ENCODE measurements around the gene MYBPH. TPM values are rescaled to one million over a fixed set of nuclear protein-coding genes. Genes with fewer than 3 reads are reported as not detected.

The MYBPH gene
- total and polyA plus RNA-seq, 2 donors (not counting 3 experiments of a cell fraction or from before 2014, with no cell fraction given), result not detected

GRCh38 chr1:203187689-203188264 lies 12.2 kb upstream of the MYBPH start:
- H3K9ac ChIP-seq (replicated peaks; ENCODE audit: extremely low read depth, insufficient read depth, low read length), result no peak overlapping the region
- H2AFZ ChIP-seq (ENCODE audit: low read depth, low read length), result no peak overlapping the region
- H3K9me3 ChIP-seq (replicated peaks; ENCODE audit: control insufficient read depth, insufficient read depth, low read length), result no peaks in the 10 kb centered on the region
- no peak overlapping the region for H3K4me2 ChIP-seq (ENCODE audit: insufficient read depth, low read length)
- H3K9me1 ChIP-seq (replicated peaks; ENCODE audit: control insufficient read depth, extremely low read depth, insufficient read depth, low read length), result no peaks in the 10 kb centered on the region
- H3K4me1 ChIP-seq (ENCODE audit: control insufficient read depth, extremely low read depth, insufficient read depth, low read length), result no peaks in the 10 kb centered on the region
- H3K79me2 ChIP-seq (ENCODE audit: control insufficient read depth, insufficient read depth, low read length), result no peaks in the 10 kb centered on the region
- H3K36me3 ChIP-seq (ENCODE audit: control insufficient read depth in 2 of 2, extremely low read depth in 1 of 2, insufficient read depth in 2 of 2, low read length in 2 of 2), result no peaks in the 10 kb centered on the region
- ChIA-PET POLR2A (no interaction called here), CTCF (interaction anchor here (0.8 to 1.3 kb wide), 3 partner anchors 19 to 70 kb away, joined by 3 to 5 read pairs (median 3); no protein-coding TSS in a partner anchor)
- peaks cover 15 to 17% of the 10 kb centered on the region in 2 experiments for H3K27me3 ChIP-seq (ENCODE audit: control insufficient read depth in 2 of 2, insufficient read depth in 2 of 2, low read length in 2 of 2)
- H3K4me3 ChIP-seq (replicated peaks in 1 of 3; ENCODE audit: insufficient read depth in 1 of 3, low read depth in 1 of 3, low read length in 3 of 3), result no peak overlapping the region
- intact Hi-C loops (cut with micrococcal nuclease) (no loop called here), dilution Hi-C loops (cut with MboI; ENCODE audit: extremely low pct_ligation_motif_present, low sequenced_read_pairs) (no loop called here)
- no peak for TF ChIP-seq POLR2A (IDR thresholded peaks at IDR 0.05; ENCODE audit: low read depth, low read length)
- no peak for TF ChIP-seq EZH2 (IDR thresholded peaks at IDR 0.05; ENCODE audit: borderline replicate concordance, low read depth, low read length, severe bottlenecking)
- TF ChIP-seq FOS (IDR thresholded peaks at IDR 0.05; ENCODE audit: borderline replicate concordance, insufficient read depth, low read length), result no peak
- TF ChIP-seq, protein P1, sequence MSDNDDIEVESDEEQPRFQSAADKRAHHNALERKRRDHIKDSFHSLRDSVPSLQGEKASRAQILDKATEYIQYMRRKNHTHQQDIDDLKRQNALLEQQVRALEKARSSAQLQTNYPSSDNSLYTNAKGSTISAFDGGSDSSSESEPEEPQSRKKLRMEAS (IDR thresholded peaks at IDR 0.05; ENCODE audit: insufficient read depth, insufficient read length), result no peak
- no peak for TF ChIP-seq MYC (IDR thresholded peaks at IDR 0.05; ENCODE audit: low read depth, low read length)
- no TSS peak for BruUV-seq (replicated peaks)
- FAIRE-seq (no peak), DNase-seq (ENCODE audit: low read depth, low spot score) (no peak)
- H3K27ac ChIP-seq (ENCODE audit: insufficient read depth, low read depth, low read length), result no peak overlapping the region
- no peaks in the 10 kb centered on the region for H4K20me1 ChIP-seq (replicated peaks; ENCODE audit: control insufficient read depth, extremely low read depth, insufficient read depth, low read length)

DNA sequence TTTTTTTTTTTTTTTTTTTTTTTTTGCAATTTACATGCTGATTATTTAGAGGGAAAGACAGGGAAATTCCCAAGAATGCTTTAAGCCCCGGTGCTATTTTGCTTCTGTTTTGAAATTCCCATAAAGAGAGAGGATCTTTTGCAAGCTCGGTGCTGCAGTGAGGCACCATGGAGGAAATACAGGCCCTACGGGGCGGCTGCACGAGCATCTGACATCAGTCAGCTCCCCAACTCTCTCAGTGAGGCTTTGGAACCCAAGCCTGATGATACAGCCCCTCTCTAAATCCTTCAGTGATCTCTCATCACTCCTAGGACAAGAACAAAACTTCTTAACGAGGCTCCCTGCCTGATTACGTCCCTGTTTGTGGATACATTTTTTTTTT lies 11.7 kb upstream of the MYBPH start:
- Histone ChIP-seq H3K27ac (ENCODE audit: insufficient read depth, low read depth, low read length) (no peak overlapping the region), H3K36me3 (ENCODE audit: control insufficient read depth in 2 of 2, extremely low read depth in 1 of 2, insufficient read depth in 2 of 2, low read length in 2 of 2) (no peaks in the 10 kb centered on the region), H3K79me2 (ENCODE audit: control insufficient read depth, insufficient read depth, low read length) (no peaks in the 10 kb centered on the region), H3K9me3 (replicated peaks; ENCODE audit: control insufficient read depth, insufficient read depth, low read length) (no peaks in the 10 kb centered on the region), H2AFZ (ENCODE audit: low read depth, low read length) (no peak overlapping the region), H3K4me3 (replicated peaks in 1 of 3; ENCODE audit: insufficient read depth in 1 of 3, low read depth in 1 of 3, low read length in 3 of 3) (no peak overlapping the region), H3K27me3 (ENCODE audit: control insufficient read depth in 2 of 2, insufficient read depth in 2 of 2, low read length in 2 of 2) (peaks cover 15 to 17% of the 10 kb centered on the region in 2 experiments), H3K9ac (replicated peaks; ENCODE audit: extremely low read depth, insufficient read depth, low read length) (no peak overlapping the region), H3K4me2 (ENCODE audit: insufficient read depth, low read length) (no peak overlapping the region), H3K9me1 (replicated peaks; ENCODE audit: control insufficient read depth, extremely low read depth, insufficient read depth, low read length) (no peaks in the 10 kb centered on the region), H4K20me1 (replicated peaks; ENCODE audit: control insufficient read depth, extremely low read depth, insufficient read depth, low read length) (no peaks in the 10 kb centered on the region), H3K4me1 (ENCODE audit: control insufficient read depth, extremely low read depth, insufficient read depth, low read length) (no peaks in the 10 kb centered on the region)
- intact Hi-C loops (cut with micrococcal nuclease) (no loop called here), dilution Hi-C loops (cut with MboI; ENCODE audit: extremely low pct_ligation_motif_present, low sequenced_read_pairs) (no loop called here)
- ChIA-PET POLR2A (no interaction called here), CTCF (interaction anchor here (1.0 to 1.3 kb wide), 2 partner anchors 19 to 70 kb away, joined by 3 to 5 read pairs; no protein-coding TSS in a partner anchor)
- no TSS peak for BruUV-seq (replicated peaks)
- FAIRE-seq (no peak), DNase-seq (ENCODE audit: low read depth, low spot score) (no peak)
- TF ChIP-seq POLR2A (IDR thresholded peaks at IDR 0.05; ENCODE audit: low read depth, low read length), result no peak
- TF ChIP-seq FOS (IDR thresholded peaks at IDR 0.05; ENCODE audit: borderline replicate concordance, insufficient read depth, low read length), result no peak
- TF ChIP-seq EZH2 (IDR thresholded peaks at IDR 0.05; ENCODE audit: borderline replicate concordance, low read depth, low read length, severe bottlenecking), result no peak
- TF ChIP-seq POLR2AphosphoS5 (IDR thresholded peaks at IDR 0.05; ENCODE audit: insufficient read depth, low read depth, low read length), result no peak
- TF ChIP-seq GATA2 (IDR thresholded peaks at IDR 0.05; ENCODE audit: insufficient read depth, insufficient read length, low read depth, low read length), result no peak
- TF ChIP-seq, protein P1 (IDR thresholded peaks at IDR 0.05; ENCODE audit: insufficient read depth, insufficient read length), result no peak
- TF ChIP-seq JUN (IDR thresholded peaks at IDR 0.05; ENCODE audit: borderline replicate concordance, insufficient read depth, insufficient read length, low read depth), result no peak
- TF ChIP-seq CTCF (IDR thresholded peaks at IDR 0.05; ENCODE audit: extremely low read depth in 1 of 2, insufficient read depth in 1 of 2, low read depth in 1 of 2, low read length in 2 of 2), result no peak
- no peak for TF ChIP-seq MYC (IDR thresholded peaks at IDR 0.05; ENCODE audit: low read depth, low read length)

Data from endothelial cell of umbilical vein (primary cell).